Measurements from ENCODE around the gene TENT4B.

The TENT4B gene

GRCh38 chr16:50254072-50254471 lies 101.0 kb downstream of the TENT4B start:
- no peak for DNase-seq (ENCODE audit: low read depth in 1 of 2, low spot score in 1 of 2)

- no peak for DNase-seq (ENCODE audit: low read depth in 1 of 2, low spot score in 1 of 2)
Observed at GRCh38 chr16:50255538-50255937, 102.4 kb downstream of the TENT4B start.

GRCh38 chr16:50256604-50257003 lies 103.5 kb downstream of the TENT4B start:
- DNase-seq (ENCODE audit: low read depth in 1 of 2, low spot score in 1 of 2) = no peak

- no peak for DNase-seq (ENCODE audit: low read depth in 1 of 2, low spot score in 1 of 2)
Observed at GRCh38 chr16:50257876-50258275, 104.8 kb downstream of the TENT4B start.

GRCh38 chr16:50259334-50260205 lies 106.5 kb downstream of the TENT4B start:
- DNase-seq (ENCODE audit: low read depth in 1 of 2, low spot score in 1 of 2) = no peak

GRCh38 chr16:50260206-50261159 lies 107.4 kb downstream of the TENT4B start:
- no peak for DNase-seq (ENCODE audit: low read depth in 1 of 2, low spot score in 1 of 2)

- DNase-seq (ENCODE audit: low read depth in 1 of 2, low spot score in 1 of 2) = no peak
Observed at GRCh38 chr16:50261160-50261706, 108.1 kb downstream of the TENT4B start.

- no peak for DNase-seq (ENCODE audit: low read depth in 1 of 2, low spot score in 1 of 2)
Observed at GRCh38 chr16:50261707-50262235, 108.7 kb downstream of the TENT4B start.

- DNase-seq (ENCODE audit: low read depth in 1 of 2, low spot score in 1 of 2) = no peak
Observed at GRCh38 chr16:50263060-50263909, 110.2 kb downstream of the TENT4B start.

- DNase-seq (ENCODE audit: low read depth in 1 of 2, low spot score in 1 of 2) = no peak
Observed at GRCh38 chr16:50263940-50264929, 111.1 kb downstream of the TENT4B start.

GRCh38 chr16:50265260-50265659 lies 112.2 kb downstream of the TENT4B start:
- no peak for DNase-seq (ENCODE audit: low read depth in 1 of 2, low spot score in 1 of 2)

GRCh38 chr16:50265716-50266336 lies 112.7 kb downstream of the TENT4B start:
- DNase-seq (ENCODE audit: low read depth in 1 of 2, low spot score in 1 of 2) = no peak

GRCh38 chr16:50266337-50267091 lies 113.4 kb downstream of the TENT4B start, which contains the start of gene ADCY7:
Gene ADCY7, plus strand, starts transcription at chr16:50266551. Its CDS starts 21,629 bp downstream, at chr16:50288180.
- DNase-seq (ENCODE audit: low read depth in 1 of 2, low spot score in 1 of 2) = peak; percentile 66 to 83

- no peak for DNase-seq (ENCODE audit: low read depth in 1 of 2, low spot score in 1 of 2)
Observed at GRCh38 chr16:50267151-50267631, 114.1 kb downstream of the TENT4B start.

- no peak for DNase-seq (ENCODE audit: low read depth in 1 of 2, low spot score in 1 of 2)
Observed at GRCh38 chr16:50267651-50268050, 114.5 kb downstream of the TENT4B start.

- DNase-seq (ENCODE audit: low read depth in 1 of 2, low spot score in 1 of 2) = no peak
Observed at GRCh38 chr16:50268352-50268751, 115.2 kb downstream of the TENT4B start.

GRCh38 chr16:50269061-50269705 lies 116.1 kb downstream of the TENT4B start:
- no peak for DNase-seq (ENCODE audit: low read depth in 1 of 2, low spot score in 1 of 2)
